T-helper 17 cell (primary cell): ENCODE results near the gene ANKRD55. TPM values are rescaled to one million over a fixed set of nuclear protein-coding genes. Genes with fewer than 3 reads are reported as not detected.
A peak's percentile ranks its signal among the peaks of the same experiment; 100 is the strongest.

Experiments
- ATAC-seq: fragments of 150-1000 bp; cut with Tn5 transposase; 2 replicates; pipeline ENCODE4 v1.10.0; 2021; ENCODE audit warnings: mild to moderate bottlenecking, moderate library complexity
- DNase-seq, 3 donors: peaks; one replicate each; pipeline versions ENCODE4 v3.0.0 to v3.0.0-alpha.2; 2020 to 2021
- H3K9me3 ChIP-seq: one replicate; pipeline ENCODE4 v1.7.0; 2013; ENCODE audit warnings: low read length, mild to moderate bottlenecking; ENCODE audit not compliant: control insufficient read depth, poor library complexity, severe bottlenecking
- H3K27ac Mint-ChIP-seq: one replicate; pipeline ENCODE4 v1.8.0; 2022; ENCODE audit warnings: mild to moderate bottlenecking, moderate library complexity, mixed read lengths
- H3K27me3 Mint-ChIP-seq: one replicate; pipeline ENCODE4 v1.8.0; 2022; ENCODE audit warnings: mixed read lengths
- H3K36me3 Mint-ChIP-seq: one replicate; pipeline ENCODE4 v1.8.0; 2022; ENCODE audit warnings: low read depth, mixed read lengths
- H3K4me1 Mint-ChIP-seq: one replicate; pipeline ENCODE4 v1.8.0; 2022; ENCODE audit warnings: mild to moderate bottlenecking, mixed read lengths
- H3K4me3 Mint-ChIP-seq: one replicate; pipeline ENCODE4 v1.8.0; 2022; ENCODE audit warnings: mild to moderate bottlenecking, moderate library complexity, mixed read lengths
- total RNA-seq, 4 donors: library from RNA in 2 of 4; stranded (reverse) in 2 of 4; gene quantifications; one replicate each; pipeline ENCODE4 v1.2.3 and lab custom pipeline; 2022 to 2026

Gene ANKRD55
- total RNA-seq, 2 donors from 2014 or later, result 2.3 to 3.1 TPM

GRCh38 chr5:56053363-56053762 is 179.8 kb downstream of the ANKRD55 start:
- Mint-ChIP-seq H3K27ac (no peak overlapping the region), H3K27me3 (no peaks in the 10 kb centered on the region), H3K4me3 (no peak overlapping the region), H3K4me1 (peaks cover 31% of the 10 kb centered on the region), H3K36me3 (no peaks in the 10 kb centered on the region)
- no peak for ATAC-seq
- no peak for DNase-seq
- no peaks in the 10 kb centered on the region for H3K9me3 ChIP-seq

- H3K27me3 Mint-ChIP-seq, result no peaks in the 10 kb centered on the region
- no peak overlapping the region for H3K4me3 Mint-ChIP-seq
- no peak overlapping the region for H3K27ac Mint-ChIP-seq
- H3K4me1 Mint-ChIP-seq, result peaks cover 26% of the 10 kb centered on the region
- H3K9me3 ChIP-seq, result no peaks in the 10 kb centered on the region
- DNase-seq (no peak), ATAC-seq (no peak)
- H3K36me3 Mint-ChIP-seq, result no peaks in the 10 kb centered on the region
Observed at GRCh38 chr5:56052735-56053134, 180.4 kb downstream of the ANKRD55 start.

GRCh38 chr5:56050551-56051255 is 182.4 kb downstream of the ANKRD55 start:
- Mint-ChIP-seq H3K27ac (peak overlapping the region; percentile 92), H3K36me3 (no peaks in the 10 kb centered on the region), H3K4me3 (peak overlapping the region; percentile 86), H3K27me3 (no peaks in the 10 kb centered on the region), H3K4me1 (peaks cover 18% of the 10 kb centered on the region)
- peak; percentile 61 for ATAC-seq
- no peak for DNase-seq
- H3K9me3 ChIP-seq, result no peaks in the 10 kb centered on the region

Other genes starting within 250 kb of the ANKRD55 start
- 100 to 1,000 TPM; 159 TPM for gene IL6ST, start 238.4 kb downstream of the ANKRD55 start, total RNA-seq